Kidney epithelial cell (primary cell): ENCODE results near the gene R3HDM4. TPM values are rescaled to one million over a fixed set of nuclear protein-coding genes. Genes with fewer than 3 reads are reported as not detected.

Source experiments
- DNase-seq: peaks from one replicate; pipeline ENCODE4 v3.0.0-alpha.2; 2010; ENCODE audit warnings: low read depth
- H3K27me3 ChIP-seq: 2 replicates; pipeline ENCODE4 v1.6.0; 2011; ENCODE audit warnings: low read length; ENCODE audit not compliant: control insufficient read depth, insufficient read depth
- H3K36me3 ChIP-seq: 2 replicates; pipeline ENCODE4 v1.5.1; 2011; ENCODE audit warnings: low read length; ENCODE audit not compliant: control insufficient read depth, insufficient read depth
- H3K4me3 ChIP-seq: 2 replicates; pipeline ENCODE4 v1.5.1; 2011; ENCODE audit warnings: low read depth, mild to moderate bottlenecking, control low read depth, low read length
- total RNA-seq: library from RNA; depleted of rRNA; stranded (reverse); fragments of >200 nt; gene quantifications from 2 replicates; pipeline ENCODE4 v1.2.3, GENCODE V29; 2015
- TF ChIP-seq, protein P1 (sequence below): IDR thresholded peaks from 2 replicates; pipeline ENCODE4 v1.5.1; 2011; ENCODE audit warnings: mild to moderate bottlenecking, moderate library complexity, low read length, control low read depth, inconsistent platforms; ENCODE audit not compliant: insufficient read depth, poor library complexity, severe bottlenecking

Gene R3HDM4
- total RNA-seq, 1 donor from 2014 or later, result 61.5 TPM

GRCh38 chr19:933553-933882, 20.5 kb upstream of the R3HDM4 start:
- no peaks in the 10 kb centered on the region for H3K27me3 ChIP-seq
- H3K4me3 ChIP-seq, result no peak overlapping the region
- DNase-seq, result no peak
- TF ChIP-seq, protein P1, sequence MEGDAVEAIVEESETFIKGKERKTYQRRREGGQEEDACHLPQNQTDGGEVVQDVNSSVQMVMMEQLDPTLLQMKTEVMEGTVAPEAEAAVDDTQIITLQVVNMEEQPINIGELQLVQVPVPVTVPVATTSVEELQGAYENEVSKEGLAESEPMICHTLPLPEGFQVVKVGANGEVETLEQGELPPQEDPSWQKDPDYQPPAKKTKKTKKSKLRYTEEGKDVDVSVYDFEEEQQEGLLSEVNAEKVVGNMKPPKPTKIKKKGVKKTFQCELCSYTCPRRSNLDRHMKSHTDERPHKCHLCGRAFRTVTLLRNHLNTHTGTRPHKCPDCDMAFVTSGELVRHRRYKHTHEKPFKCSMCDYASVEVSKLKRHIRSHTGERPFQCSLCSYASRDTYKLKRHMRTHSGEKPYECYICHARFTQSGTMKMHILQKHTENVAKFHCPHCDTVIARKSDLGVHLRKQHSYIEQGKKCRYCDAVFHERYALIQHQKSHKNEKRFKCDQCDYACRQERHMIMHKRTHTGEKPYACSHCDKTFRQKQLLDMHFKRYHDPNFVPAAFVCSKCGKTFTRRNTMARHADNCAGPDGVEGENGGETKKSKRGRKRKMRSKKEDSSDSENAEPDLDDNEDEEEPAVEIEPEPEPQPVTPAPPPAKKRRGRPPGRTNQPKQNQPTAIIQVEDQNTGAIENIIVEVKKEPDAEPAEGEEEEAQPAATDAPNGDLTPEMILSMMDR, result no peak
- no peaks in the 10 kb centered on the region for H3K36me3 ChIP-seq

- H3K36me3 ChIP-seq, result no peaks in the 10 kb centered on the region
- H3K4me3 ChIP-seq, result no peak overlapping the region
- H3K27me3 ChIP-seq, result no peaks in the 10 kb centered on the region
- DNase-seq, result no peak
- TF ChIP-seq, protein P1, result no peak
Measured at GRCh38 chr19:932648-933552, 19.9 kb upstream of the R3HDM4 start.

- DNase-seq, result no peak
- H3K27me3 ChIP-seq, result no peaks in the 10 kb centered on the region
- TF ChIP-seq, protein P1, result no peak
- no peak overlapping the region for H3K4me3 ChIP-seq
- no peaks in the 10 kb centered on the region for H3K36me3 ChIP-seq
Measured at GRCh38 chr19:931860-932647, 19.0 kb upstream of the R3HDM4 start.

DNA sequence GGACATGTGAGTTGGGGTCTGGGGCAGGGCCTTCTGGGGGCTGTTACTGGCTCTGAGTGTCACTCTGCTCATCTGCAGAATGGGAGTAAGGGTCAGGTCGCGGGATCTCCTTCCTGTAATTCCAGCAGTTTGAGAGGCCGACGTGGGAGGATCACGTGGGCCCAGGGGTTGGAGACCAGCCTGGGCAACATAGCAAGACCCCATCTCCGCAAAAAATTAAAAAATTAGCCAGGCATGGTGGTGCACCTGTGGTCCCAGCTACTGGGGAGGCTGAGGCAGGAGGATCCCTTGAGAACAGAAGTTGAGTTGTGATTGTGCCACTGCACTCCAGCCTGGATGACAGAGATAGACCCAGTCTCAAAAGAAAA, 16.9 kb upstream of the R3HDM4 start:
- TF ChIP-seq, protein P1, result no peak
- Histone ChIP-seq H3K36me3 (no peaks in the 10 kb centered on the region), H3K27me3 (no peaks in the 10 kb centered on the region), H3K4me3 (no peak overlapping the region)
- no peak for DNase-seq

GRCh38 chr19:929203-929890, 16.3 kb upstream of the R3HDM4 start:
- TF ChIP-seq, protein P1, result no peak
- H3K4me3 ChIP-seq, result no peak overlapping the region
- no peak for DNase-seq
- no peaks in the 10 kb centered on the region for H3K36me3 ChIP-seq
- no peaks in the 10 kb centered on the region for H3K27me3 ChIP-seq
